ENCODE data around the gene ARHGDIA.
"Not testable (repeated sequence)": the region's sequence is repeated elsewhere in the genome, so short reads cannot be mapped to it uniquely, and the experiment has no call there.

ARHGDIA gene

DNA sequence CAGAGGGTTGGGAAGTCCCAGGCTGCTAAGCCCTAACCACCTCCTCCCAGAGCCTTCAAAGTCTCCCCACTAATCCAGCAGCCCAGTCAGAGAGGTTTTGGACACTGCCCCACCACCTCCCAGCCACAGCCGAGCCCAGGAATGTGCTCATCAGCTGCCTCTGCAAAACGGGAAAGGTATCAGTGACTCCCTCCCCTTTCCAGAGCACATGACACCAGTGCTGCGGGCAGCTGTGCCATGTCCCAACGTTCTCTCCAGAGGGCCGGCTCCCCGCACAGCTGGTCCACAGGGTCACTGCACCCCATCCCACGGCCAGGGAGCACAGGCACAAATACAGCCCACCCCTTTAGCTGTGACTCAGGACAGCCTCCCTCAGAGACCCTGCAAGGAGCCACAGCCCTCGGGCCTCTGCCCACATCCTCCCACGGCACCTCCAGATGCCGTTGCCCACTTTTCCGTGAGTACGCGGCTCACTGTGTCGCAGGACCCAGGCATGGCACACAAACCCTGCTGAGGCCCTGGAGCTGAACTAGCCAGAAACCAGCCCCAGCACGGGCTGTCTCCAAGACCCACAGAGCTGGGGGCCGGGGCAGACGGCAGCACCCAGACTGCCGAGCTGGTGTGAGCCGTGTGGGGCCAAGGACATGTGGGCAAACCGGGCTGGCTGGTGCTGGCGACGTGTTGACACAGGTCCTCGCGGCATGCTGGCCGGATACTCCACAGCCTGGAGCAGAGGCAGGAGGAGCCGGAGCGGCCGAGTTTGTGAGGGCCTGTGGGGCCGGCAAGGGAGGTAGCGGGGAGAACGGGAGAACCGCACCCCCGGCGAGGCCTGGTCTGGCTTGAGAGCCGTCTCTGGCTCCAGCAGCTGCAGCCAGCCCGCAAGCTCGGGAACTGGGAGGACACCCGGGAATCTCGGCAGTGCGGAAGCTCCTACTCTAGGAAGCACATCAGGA lies 30.0 kb downstream of the ARHGDIA start:
- DNase-seq, result no peak

DNA sequence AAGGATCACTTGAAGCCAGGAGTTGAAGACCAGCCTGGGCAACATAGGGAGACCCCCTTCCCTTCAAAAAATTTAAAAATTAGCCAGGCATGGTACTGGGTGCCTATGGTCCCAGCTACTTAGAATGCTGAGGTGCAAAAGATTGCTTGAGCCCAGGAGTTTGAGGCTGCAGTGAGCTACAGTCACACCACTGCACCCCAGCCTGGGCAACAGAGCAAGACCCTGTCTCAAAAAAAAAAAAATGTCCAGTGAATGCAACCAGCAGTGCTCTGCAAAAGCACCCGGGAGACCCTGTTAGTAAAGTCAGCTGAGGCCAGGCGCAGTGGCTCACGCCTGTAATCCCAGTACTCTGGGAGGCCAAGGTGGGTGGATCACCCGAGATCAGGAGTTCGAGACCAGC lies 31.1 kb downstream of the ARHGDIA start:
- not testable (repeated sequence) for DNase-seq

DNA sequence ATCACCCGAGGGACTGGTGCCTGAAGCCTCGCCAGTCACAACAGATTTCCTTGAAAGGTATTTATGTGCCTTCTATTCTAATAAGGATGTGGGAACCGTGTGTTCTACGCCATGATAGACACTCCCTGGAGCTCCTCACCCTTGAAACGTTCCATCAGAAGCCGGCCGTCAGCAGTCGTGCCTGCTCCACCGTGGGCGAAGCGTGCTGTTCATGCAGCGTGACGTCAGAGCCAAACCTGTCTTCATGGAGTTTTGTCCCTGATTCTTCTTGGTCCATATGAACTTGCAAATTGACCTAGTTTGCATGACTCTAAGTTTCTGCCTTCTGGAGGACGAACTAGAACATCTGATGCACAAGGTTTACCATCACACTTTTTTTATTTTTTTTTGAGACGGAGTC lies 31.8 kb downstream of the ARHGDIA start:
- no peak for DNase-seq

DNA sequence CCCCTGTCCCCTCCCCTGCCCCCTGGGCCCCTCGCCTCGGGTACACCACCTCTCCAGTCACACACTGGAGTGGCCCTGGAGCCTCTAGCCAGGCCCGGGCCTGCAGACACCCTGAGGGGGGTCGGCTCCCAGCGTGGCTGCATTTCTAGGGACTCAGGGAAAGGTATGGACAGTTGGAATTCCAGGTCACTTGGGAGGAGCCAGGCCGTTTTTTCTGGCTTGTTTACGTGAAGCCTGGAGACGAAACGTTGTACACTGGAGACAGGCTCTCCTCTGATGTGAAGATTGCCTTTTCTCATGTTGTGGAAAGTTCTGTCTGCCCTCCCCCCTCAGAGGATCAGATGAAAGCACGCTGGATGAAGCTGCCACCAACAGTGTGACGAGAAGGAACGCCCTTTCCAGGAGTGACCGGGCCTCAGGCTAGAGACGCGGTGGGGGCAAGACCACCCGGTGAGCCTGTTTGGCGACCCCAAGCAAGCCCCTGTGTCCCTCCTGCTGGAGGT lies 32.3 kb downstream of the ARHGDIA start:
- DNase-seq, result no peak

DNA sequence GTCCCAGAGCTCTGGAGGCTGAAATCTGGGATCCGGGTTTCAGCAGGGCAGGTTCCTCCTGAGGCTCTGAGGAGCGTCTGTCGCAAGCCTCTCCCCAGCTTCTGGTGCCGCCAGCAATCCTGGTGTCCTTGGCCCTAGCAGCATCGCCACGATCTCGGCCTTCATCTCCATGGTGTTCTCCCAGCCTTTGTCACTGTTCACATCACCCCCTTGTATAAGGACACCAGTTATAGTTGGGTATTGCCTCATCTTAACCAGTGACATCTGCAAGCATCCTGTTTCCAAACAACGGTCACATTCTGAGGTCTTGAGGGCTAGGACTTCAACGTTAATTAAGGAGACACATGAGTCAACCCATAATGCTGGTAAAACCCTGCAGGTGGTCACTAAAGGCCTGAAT lies 33.5 kb downstream of the ARHGDIA start:
- DNase-seq, result no peak

DNA sequence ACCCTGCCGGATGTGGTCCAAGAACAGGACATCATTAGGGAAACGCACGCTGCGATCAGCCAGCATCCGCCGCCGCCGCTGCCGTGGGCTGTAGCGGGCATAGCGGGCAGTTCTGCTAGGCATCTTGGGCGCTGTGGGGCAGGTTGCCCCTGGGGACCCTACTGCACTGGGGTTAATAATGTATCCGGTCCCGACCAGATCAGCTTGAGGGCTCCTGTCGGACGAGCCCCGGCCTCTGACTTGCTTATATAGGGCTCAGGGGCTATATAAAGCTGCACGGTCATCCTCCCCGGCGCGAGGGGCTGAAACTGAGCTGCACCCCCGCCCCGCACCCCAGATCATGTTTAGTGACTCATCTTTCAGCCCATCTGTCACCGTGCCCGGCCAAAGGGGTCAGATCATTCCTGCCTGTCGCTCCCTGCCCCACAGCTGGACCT lies 36.3 kb downstream of the ARHGDIA start, which contains the start of gene PPP1R27:
Gene PPP1R27 (minus strand): TSS at position 220 of the 437 bp plus-strand sequence. CDS start 97 bp downstream, at position 123.
- no peak for DNase-seq

DNA sequence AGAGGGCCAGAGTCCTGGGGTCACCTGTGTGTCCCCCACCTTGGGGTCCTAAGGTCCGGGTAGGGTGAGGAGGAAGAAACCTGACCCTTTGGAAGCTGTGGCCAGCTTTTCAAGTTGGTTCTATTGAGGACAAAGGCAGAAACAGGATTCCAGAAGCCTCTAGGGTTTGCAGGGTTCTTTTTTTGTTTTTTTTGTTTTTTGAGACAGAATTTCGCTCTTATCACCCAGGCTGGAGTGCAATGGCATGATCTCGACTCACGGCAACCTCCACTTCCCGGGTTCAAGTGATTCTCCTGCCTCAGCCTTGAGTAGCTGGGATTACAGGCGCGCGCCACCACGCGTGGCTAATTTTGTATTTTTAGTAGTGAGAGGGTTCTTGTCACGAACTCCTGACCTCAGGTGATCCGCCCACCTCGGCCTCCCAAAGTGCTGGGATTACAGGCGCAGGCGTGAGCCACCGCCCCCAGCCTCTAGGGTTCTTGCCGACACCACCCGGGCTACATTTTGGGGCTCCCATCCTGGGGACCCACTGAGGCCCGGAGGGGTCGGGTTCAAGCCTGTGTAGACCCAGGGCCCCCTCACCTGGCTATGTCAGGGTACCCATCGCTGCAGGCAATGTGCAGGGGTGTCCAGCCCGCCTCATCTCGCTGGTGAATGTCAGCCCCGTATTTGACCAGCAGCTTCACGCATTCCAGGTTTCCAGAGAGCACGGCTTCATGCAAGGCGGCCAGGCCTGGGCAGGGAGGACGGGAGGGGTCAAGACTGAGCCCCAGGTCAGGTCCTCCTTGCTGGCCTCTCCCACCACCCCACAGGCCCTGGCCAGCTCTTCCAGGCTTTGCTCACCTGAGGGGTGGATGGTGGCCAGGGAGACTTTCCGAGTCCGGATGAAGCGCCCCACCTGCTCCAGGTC lies 37.0 kb downstream of the ARHGDIA start:
- DNase-seq, result no peak

DNA sequence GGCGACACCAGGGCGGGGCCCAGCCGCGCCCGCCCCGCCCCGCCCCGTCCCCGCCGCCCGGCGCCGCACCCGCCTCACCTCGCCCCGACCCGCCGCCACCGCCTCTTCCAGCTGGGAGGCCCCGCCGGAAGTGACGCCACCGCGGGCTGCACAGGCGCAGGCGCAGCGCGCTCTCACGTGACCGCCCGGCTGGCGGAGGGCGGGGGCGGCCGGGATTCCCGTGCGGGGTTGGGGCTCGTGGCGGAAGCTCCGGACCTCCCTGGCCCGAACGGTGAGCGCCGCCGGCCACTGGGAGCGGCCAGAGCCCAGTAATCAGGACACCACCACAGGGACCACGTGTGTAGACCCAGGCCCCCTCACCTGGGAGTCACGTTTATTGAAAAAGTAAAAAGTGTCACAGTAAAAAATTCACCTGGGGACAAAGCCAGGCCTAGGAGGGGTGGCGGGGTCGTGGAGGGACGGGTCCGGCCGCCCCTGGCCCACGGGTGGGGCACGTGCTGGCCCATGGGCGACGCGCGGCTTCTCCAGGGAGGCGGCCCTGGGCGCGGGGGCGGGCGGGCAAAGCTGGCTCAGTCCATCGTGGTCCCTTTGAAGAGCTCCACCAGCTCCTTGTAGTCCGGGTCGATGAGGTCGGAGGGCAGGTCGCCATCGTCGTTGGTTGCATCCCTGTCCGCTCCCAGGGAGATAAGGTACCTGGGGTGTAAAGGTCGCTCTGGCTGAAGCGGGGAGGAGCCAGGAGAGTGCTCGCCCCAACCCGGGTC lies 37.8 kb downstream of the ARHGDIA start, which contains the start of gene MCRIP1:
Gene MCRIP1 (minus strand): TSS at position 132 of the 761 bp plus-strand sequence. CDS start 8,785 bp downstream, outside the sequence.
- DNase-seq, result peak; percentile 25

DNA sequence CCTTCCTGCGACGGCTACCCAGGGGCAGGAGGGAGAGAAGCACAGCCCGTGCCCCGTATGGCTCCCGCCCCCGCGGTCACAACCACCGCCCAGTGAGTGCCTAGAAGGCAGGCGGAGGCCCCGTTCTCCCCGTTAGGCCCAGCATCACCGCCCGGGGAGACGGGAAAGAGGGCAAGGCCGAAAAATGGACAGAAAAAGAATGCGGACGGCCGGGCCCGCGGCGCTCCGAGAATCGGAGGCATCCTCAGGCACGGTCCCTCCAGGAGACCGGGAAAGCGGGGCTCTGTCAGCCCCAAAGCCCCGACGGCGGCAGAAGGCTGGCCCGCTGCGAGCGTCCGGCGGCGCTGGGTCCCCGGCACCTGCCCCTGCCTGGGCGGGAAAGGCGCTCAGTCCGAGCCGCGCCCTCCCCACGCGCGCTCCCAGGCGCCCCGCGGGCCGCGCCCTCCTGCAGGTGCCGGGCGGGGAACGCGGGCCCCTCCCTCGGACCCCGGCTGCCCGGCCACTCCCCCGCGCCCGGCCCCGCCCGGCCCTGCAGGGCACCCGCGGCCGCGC lies 38.5 kb downstream of the ARHGDIA start:
- no peak for DNase-seq

DNA sequence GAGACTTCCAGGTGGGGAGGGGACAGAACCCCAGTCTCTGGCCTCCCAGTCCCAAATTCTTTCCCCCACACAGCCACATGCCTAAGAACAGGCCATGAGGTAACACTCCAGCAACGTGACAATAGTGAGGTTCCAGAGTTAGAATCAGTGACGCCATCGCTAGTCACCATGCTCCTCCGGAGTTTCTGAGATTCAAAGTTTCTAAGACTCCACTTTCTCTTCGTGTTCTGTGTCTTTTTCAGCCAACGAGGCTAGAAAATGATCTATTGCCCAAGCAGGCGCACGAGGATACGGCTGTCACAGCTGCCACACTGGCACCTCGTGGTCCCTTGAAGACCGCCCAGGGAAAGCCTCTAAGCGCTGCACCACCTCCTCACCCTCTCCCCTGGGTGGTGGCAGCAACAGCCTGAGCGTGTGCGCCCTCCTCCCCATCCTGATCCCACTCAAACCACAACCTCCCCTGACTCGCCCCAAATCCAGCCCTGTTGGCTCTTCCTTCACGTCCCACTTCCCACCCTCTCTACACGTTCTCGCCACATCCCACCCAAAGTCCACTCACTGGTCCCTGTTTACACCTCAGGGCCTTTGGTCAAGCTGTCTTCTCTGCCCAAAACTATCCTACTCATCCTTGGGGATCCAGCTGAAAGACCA lies 39.1 kb downstream of the ARHGDIA start:
- DNase-seq, result no peak

DNA sequence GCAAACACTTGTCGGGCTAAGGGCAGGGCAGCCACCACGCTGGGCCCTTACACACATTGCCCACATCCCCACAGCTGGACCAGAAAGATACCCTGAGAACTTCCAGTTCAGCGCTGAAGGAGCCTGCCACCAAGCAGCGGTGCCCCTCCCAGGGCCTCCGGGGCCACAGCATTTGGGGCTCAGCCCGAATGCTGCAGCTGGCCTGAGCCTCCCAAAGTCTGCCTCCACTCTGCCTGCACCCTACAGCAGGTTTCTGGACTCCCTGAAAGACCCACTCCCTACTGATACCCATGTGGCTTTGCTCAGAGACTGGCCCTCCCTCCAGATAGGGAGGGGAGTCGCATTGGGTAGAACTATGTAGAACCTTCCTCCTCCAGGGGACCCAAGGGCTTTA lies 39.6 kb downstream of the ARHGDIA start:
- no peak for DNase-seq

DNA sequence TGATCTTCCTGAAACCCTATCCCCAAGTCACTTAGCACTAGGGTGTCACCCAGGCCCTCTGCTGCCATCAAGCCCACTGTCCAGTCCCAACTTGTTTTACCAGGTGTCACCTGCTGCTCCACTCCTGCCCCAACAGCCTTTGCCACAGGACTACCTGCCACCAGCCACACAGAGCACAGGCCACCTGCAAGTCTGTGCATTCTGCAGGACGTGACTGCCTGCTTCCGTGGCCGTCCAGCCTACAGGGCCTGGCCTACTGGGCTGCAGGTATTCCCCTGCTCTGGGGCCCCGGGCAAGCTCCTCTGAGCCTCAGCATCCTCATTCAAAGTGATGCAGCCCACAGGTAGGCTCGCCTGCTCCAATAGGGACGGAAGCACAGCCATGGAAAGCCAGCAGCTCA lies 41.3 kb downstream of the ARHGDIA start:
- no peak for DNase-seq

DNA sequence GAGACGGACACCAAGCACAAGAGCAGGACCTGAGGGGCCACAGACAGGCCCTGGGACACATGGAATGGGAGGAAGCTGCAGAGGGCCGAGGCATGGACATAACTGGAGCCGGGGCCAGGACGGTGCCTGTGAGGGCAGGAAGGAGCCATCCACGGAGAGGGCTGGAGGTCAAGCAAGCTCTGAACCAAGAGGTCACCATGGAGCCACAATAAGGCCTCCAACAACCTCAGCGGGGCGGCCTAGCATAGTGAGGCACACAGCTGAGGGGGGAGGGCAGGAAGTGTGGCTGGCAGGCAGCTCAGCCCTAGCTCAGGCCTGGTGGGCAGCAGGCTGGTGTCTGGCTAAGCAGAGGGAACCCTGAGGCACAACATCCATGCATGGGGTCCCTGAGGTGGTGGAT lies 42.5 kb downstream of the ARHGDIA start:
- no peak for DNase-seq

DNA sequence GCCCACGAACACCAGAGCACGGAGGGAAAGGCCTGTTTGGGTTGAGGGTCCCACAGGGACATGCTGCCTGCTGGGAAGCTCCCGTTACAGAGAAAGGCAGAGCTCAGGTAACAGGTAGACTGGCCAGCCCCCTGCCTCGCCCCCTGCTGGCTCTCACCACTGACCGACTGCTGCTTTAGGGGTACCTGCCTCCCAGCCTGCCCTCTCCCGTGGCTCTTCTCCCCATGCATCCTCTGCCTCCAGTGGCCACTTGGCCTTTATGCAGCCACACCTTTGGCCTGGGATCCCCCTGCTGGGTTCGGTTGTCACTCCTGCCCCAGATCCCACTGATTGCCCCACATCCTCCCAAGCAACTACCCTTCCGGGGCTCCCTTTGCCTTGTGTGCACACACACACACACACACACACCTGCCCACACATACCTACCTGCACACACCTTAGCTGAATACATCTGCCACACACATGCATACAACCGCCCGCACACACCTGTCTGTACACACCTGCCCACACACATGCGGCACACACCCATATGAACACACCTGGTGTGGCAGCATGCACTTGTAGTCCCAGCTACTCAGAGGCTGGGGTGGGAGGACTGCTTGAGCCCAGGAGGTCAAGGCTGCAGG lies 45.2 kb downstream of the ARHGDIA start:
- no peak for DNase-seq

DNA sequence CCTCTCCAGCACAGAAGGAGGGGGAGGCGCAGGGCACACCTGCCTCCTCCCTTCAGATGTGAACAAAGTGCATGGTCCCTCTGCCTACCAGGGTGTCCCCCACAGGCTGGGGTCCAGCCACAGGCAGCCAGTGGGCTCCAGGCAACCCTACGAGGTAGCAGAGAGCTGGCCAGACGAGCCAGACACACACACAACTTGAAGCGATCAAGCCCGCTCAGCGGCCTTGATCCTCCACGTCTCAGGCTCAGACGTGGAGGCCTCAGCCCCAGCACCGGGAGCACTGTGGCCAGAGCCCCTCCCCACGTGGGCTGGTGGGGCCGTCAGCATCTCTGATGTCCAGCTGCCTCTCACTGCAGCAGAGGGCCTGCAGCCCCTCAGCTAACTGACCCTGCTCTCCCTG lies 46.5 kb downstream of the ARHGDIA start:
- no peak for DNase-seq

DNA sequence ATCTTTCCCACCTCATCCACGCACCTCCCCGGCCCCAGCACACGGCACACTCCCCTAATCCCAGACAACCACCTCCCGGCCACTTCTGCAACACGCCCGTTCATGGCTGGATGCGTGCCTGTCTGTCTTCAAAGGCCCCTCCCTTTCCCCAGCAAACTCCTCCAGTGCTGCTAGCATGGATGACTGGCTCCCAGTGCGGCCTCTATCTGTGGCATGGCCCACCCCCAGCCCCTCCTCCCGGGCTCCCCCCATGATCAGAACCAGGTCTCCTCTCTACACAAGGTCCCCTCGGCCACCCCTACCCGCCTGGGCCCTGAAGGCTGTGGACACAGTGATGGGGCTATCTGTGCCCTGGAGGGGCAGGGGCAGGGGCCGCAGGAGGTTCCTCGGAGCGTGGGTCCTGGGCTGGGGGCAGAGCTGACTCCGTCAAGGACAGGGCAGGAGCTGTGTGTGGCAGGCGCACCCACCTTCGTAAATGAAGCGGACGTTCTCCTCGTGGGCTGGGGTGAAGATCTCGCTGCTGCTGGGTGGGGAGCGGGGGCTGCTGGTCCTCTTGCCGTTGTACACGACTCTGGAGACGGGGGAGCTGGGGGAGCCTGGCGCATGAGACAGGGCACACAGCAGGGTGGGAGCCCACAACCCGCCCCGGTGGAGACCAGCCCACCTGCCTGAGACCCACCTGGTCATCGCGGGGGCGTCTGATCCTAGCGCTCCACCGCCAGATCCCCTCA lies 47.2 kb downstream of the ARHGDIA start:
- no peak for DNase-seq

DNA sequence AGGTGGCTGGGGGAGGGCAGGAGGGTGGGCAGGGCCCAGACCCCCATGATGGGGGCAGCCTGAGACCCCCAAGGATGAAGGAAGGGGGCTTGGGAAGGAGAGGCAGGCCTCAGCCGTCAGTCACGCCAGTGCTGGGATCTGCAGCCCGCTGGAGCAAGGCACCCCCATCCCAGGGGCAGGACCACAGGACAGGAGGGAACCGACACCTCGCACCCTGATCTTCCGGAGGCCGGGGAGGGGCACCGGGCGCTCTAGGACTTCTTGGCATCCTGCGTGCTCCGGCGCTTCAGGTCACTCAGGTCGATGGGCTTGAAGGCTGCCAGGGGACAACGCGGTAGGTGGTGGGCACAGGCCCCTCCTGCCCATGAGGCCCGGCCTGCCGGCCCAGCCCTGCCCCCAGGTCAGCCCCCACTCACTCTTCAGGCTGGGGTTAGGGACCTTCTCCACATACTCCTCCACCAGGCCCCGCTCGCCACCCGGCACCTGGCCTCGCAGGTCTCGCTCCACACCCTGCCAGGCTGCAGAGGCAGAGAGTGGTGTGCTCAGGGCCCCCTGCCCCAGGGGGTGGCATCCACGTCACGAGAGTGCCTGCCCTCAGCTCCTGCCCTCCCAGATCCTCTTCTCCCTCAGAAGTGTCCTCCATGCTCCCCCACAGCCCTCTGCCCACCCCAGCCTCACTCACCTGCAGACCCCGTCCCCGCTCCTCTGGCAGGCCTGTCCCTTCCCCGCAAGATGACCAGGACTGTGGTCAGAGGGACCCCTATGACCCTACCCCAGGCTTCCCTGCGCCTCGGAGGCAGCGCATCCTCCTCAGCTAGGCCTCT lies 47.9 kb downstream of the ARHGDIA start:
- no peak for DNase-seq

DNA sequence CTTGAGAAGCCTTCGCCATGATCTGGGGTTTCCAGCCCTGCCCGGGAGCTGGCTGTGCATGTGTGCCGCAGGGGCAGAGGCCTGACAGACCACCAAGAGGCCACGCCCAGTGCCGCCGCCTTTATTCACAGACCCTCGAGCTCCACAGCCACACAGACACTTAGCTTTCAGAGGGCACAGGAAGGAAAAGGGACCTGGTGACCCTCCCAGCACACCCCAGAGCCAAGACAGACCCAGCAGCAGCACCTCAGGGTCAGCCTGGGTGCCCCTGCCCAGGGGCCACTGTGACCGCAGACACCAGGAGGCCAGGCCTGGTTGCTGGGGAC lies 48.9 kb downstream of the ARHGDIA start:
- DNase-seq, result no peak

DNA sequence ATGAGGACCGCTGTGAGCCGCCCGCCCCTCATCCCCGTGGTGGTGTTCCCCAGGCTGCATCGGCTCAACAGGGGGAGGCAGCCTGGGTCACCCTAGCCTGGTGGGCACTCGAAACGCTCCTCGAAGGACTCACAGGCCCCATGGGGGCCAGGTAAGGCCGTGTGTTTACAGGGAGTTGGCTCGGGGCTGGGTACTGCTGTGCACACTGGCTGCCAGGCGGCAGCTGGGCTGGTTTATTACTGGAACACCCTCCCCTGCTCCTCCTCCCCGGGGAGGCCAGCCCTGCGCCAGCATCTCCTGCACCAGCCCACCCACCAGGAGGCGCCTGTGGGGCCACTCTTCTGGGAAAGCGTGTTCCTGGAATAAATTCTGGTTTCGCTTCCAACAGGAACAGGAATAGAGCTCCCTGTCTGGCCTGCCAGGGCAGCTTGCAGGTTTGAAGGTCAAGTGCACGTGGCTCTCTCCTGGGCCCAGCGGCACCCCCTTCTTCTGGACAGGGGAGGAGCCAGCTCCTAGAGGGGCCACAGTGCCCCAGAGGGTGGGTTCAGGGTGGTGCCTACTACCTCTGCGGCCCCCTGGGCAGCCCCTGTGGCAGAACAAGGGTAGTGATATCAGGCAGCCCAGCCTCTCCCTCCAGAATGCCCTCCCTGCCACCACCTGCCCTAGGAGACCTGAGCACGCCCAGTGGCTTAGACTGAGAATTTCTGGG lies 49.4 kb downstream of the ARHGDIA start:
- no peak for DNase-seq

All from NCI-H1417 treated with DMSO at 0.1 percent for 48 hours (cell line).